22Rv1 (cell line): Measurements from ENCODE around the gene SLC2A4RG.

ENCODE experiments used
- H3K27ac ChIP-seq: fragments of 450-650 bp; 2 replicates; pipeline ENCODE4 v1.5.1; 2017
- CTCF ChIP-seq: fragments of 450-650 bp; IDR thresholded peaks from 2 replicates; pipeline ENCODE4 v1.5.1; 2017; ENCODE audit warnings: mild to moderate bottlenecking
- ZFX ChIP-seq: fragments of 450-650 bp; IDR thresholded peaks from 2 replicates; pipeline ENCODE4 v1.6.1; 2017; ENCODE audit warnings: antibody characterized with exemption, borderline replicate concordance

The SLC2A4RG gene

GRCh38 chr20:63756648-63756991, 17.0 kb downstream of the SLC2A4RG start:
- no peak overlapping the region for H3K27ac ChIP-seq

GRCh38 chr20:63758152-63758551, 18.6 kb downstream of the SLC2A4RG start:
- no peak overlapping the region for H3K27ac ChIP-seq
- TF ChIP-seq ZFX (no peak), CTCF (no peak)

More at GRCh38 chr20:63756648-63756991, 17.0 kb downstream of the SLC2A4RG start:
- no peak for TF ChIP-seq CTCF
- TF ChIP-seq ZFX, result no peak

- TF ChIP-seq CTCF (no peak), ZFX (no peak)
- no peak overlapping the region for H3K27ac ChIP-seq
Measured at GRCh38 chr20:63759377-63759901, 19.9 kb downstream of the SLC2A4RG start.

GRCh38 chr20:63765082-63765873, 25.7 kb downstream of the SLC2A4RG start:
- TF ChIP-seq ZFX, result no peak
- no peak for TF ChIP-seq CTCF
- no peak overlapping the region for H3K27ac ChIP-seq

GRCh38 chr20:63765902-63766301, 26.3 kb downstream of the SLC2A4RG start:
- H3K27ac ChIP-seq, result no peak overlapping the region
- TF ChIP-seq CTCF (no peak), ZFX (no peak)

- H3K27ac ChIP-seq, result no peak overlapping the region
- TF ChIP-seq ZFX (no peak), CTCF (no peak)
Measured at GRCh38 chr20:63766695-63767426, 27.3 kb downstream of the SLC2A4RG start.

- no peak overlapping the region for H3K27ac ChIP-seq
- TF ChIP-seq ZFX, result no peak
- no peak for TF ChIP-seq CTCF
Measured at GRCh38 chr20:63767456-63767855, 27.9 kb downstream of the SLC2A4RG start.
